GM23248 (cell line): ENCODE measurements around the gene TLR9. TPM values are rescaled to one million over a fixed set of nuclear protein-coding genes. Genes with fewer than 3 reads are reported as not detected.

Experiments used
- DNase-seq: peaks from one replicate; pipeline ENCODE4 v3.0.0-alpha.2; 2015
- H2AFZ ChIP-seq: fragments of 200-600 bp; sonication (generic); 2 replicates; pipeline ENCODE4 v1.6.1; 2016; ENCODE audit warnings: antibody characterized with exemption
- H3F3A ChIP-seq: fragments of 200-600 bp; sonication (generic); 2 replicates; pipeline ENCODE4 v1.6.1; 2016; ENCODE audit warnings: mild to moderate bottlenecking, antibody characterized with exemption, mixed run types; ENCODE audit not compliant: insufficient read depth
- H3K27ac ChIP-seq: fragments of 200-600 bp; sonication (generic); 2 replicates; pipeline ENCODE4 v1.5.1; 2016; ENCODE audit warnings: mild to moderate bottlenecking
- H3K27me3 ChIP-seq: fragments of 200-600 bp; sonication (generic); replicated peaks from 2 replicates; pipeline ENCODE4 v1.6.1; 2016; ENCODE audit warnings: mild to moderate bottlenecking; ENCODE audit not compliant: insufficient read depth
- H3K36me3 ChIP-seq: fragments of 200-600 bp; sonication (generic); 2 replicates; pipeline ENCODE4 v1.6.1; 2016; ENCODE audit warnings: low read depth, mild to moderate bottlenecking
- H3K4me1 ChIP-seq: fragments of 200-600 bp; sonication (generic); 2 replicates; pipeline ENCODE4 v1.6.1; 2016; ENCODE audit warnings: mild to moderate bottlenecking; ENCODE audit not compliant: insufficient read depth
- H3K4me2 ChIP-seq: fragments of 200-600 bp; sonication (generic); one replicate; pipeline ENCODE4 v1.6.1; 2016; ENCODE audit warnings: mild to moderate bottlenecking; ENCODE audit not compliant: unreplicated experiment
- H3K4me3 ChIP-seq: fragments of 200-600 bp; sonication (generic); 2 replicates; pipeline ENCODE4 v1.5.1; 2016; ENCODE audit warnings: mild to moderate bottlenecking
- H3K79me2 ChIP-seq: fragments of 200-600 bp; sonication (generic); 2 replicates; pipeline ENCODE4 v1.6.1; 2016; ENCODE audit warnings: mild to moderate bottlenecking; ENCODE audit not compliant: insufficient read depth
- H3K9ac ChIP-seq: fragments of 200-600 bp; sonication (generic); 2 replicates; pipeline ENCODE4 v1.6.1; 2016; ENCODE audit warnings: mild to moderate bottlenecking
- H3K9me2 ChIP-seq: fragments of 200-600 bp; sonication (generic); 2 replicates; pipeline ENCODE4 v1.6.1; 2016; ENCODE audit warnings: mixed run types, mild to moderate bottlenecking, moderate library complexity; ENCODE audit not compliant: insufficient read depth
- H3K9me3 ChIP-seq: fragments of 200-600 bp; sonication (generic); one replicate; pipeline ENCODE4 v1.6.1; 2017; ENCODE audit warnings: low read depth
- H4K20me1 ChIP-seq: fragments of 200-600 bp; sonication (generic); 2 replicates; pipeline ENCODE4 v1.6.0; 2016; ENCODE audit not compliant: insufficient read depth
- EZH2 ChIP-seq: fragments of 200-600 bp; sonication (generic); IDR thresholded peaks from 2 replicates; pipeline ENCODE4 v1.6.1; 2018; ENCODE audit warnings: antibody characterized with exemption, mild to moderate bottlenecking; ENCODE audit not compliant: insufficient read depth, poor library complexity, severe bottlenecking
- EZH2phosphoT487 ChIP-seq: fragments of 200-600 bp; sonication (generic); IDR thresholded peaks from 2 replicates; pipeline ENCODE4 v1.6.1; 2018; ENCODE audit warnings: antibody characterized with exemption, moderate library complexity, mild to moderate bottlenecking, low read depth; ENCODE audit not compliant: insufficient read depth
- WGBS, 2 experiments: methylation state at CpG; one replicate each; pipeline ENCODE4 v1.1.6; 2015 to 2017; ENCODE audit warnings: low lambda C conversion rate in 2 of 2, low coverage in 1 of 2; ENCODE audit errors: missing lambda C conversion rate in 2 of 2; 5-methylcytosine and 5-hydroxymethylcytosine counted together
- in situ Hi-C: fragments of 300-500 bp; cut with MboI; formaldehyde crosslinking; loops from 2 replicates; pipeline ENCODE4 v1.15.0; 2020
- polyA plus RNA-seq: library from polyadenylated mRNA; unstranded; fragments of >200 nt; fragmentation: Nextera tagmentation; extraction: Ambion mirVana; gene quantifications from 2 replicates; pipeline ENCODE4 v1.2.1, GENCODE V29; 2016
- total RNA-seq: library from RNA; depleted of rRNA; stranded (reverse); fragments of >200 nt; shearing (Covaris generic); gene quantifications from 2 replicates; pipeline ENCODE4 v1.2.3, GENCODE V29; 2014

Gene TLR9
- total and polyA plus RNA-seq, 2 experiments from 2014 or later: not detected

DNA sequence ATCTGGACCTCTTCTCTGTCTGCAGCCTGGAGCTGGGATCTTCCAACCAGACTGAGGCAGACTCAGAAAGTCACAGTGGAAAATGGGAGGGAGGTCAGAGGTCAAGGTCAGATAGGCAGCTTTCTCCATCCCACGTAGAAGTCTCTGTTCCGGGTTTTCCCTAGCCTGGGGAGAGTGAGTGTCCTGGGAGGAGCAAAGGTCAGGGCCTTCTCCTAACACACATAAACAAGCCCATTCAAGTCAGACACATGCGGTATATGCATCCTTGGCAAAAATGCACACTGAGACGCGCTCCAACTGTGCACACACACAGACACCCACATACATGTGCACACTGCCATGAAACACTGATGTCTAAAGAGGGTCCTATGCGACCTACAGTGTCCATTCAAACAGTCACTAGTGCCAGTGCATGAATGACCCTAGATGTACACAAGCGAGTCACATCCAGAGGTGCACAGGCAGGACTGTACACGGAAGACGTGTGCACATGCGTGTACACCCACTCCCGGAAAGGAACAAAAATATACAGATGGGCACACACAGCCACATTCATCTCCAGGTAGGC lies 12.8 kb upstream of the TLR9 start:
- Histone ChIP-seq H3K9me2 (no peaks in the 10 kb centered on the region), H4K20me1 (no peaks in the 10 kb centered on the region), H3F3A (peaks cover 33% of the 10 kb centered on the region), H3K9me3 (no peaks in the 10 kb centered on the region), H3K4me1 (peaks cover 32% of the 10 kb centered on the region), H3K9ac (peak overlapping the region; percentile 93), H3K4me3 (peak overlapping the region; percentile 80), H3K4me2 (peak overlapping the region; percentile 87), H3K36me3 (no peaks in the 10 kb centered on the region), H3K79me2 (peaks cover 56% of the 10 kb centered on the region), H3K27ac (peak overlapping the region; percentile 100), H2AFZ (peak overlapping the region; percentile 85), H3K27me3 (no peaks in the 10 kb centered on the region)
- 4 to 5% methylated on average over 11 of the region's 11 CpGs for WGBS, 2 experiments
- peak; percentile 54 for DNase-seq
- in situ Hi-C loops: loop anchor here (10.0 kb wide), 1 partner anchor 107 kb away; no protein-coding TSS in a partner anchor
- TF ChIP-seq EZH2 (no peak), EZH2phosphoT487 (no peak)

DNA sequence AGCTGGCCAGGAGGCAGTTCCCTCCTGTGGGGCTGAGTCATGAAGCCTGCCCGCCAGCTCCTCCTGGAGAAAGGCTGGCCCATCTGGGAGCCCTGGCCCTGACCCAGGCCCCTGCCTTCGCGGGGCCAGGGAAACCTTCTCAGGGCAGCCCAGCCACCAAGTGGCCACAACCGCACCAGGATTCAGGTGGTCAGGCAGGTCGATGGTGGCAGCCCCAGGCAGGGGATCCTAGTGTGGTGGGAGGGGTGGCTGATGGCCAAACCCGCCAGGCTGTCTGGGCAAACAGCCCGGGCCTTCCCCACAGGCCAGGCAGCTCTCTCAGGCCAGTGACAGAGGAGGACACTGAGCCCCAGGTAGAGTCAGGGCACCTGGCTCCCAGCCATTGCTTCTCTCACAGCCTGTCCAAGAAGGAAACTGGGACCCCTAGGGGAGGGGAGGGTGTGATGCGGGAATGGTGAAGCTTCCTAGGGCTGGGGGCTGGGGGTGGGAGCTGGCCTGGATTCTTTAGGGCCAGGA lies 12.3 kb upstream of the TLR9 start:
- DNase-seq: peak; percentile 98
- H3K27ac ChIP-seq: peak overlapping the region; percentile 100
- TF ChIP-seq EZH2: no peak
- no peak for TF ChIP-seq EZH2phosphoT487
- H3K9me3 ChIP-seq: no peaks in the 10 kb centered on the region
- no peaks in the 10 kb centered on the region for H4K20me1 ChIP-seq
- H2AFZ ChIP-seq: no peak overlapping the region
- no peaks in the 10 kb centered on the region for H3K36me3 ChIP-seq
- peak overlapping the region; percentile 80 for H3K4me3 ChIP-seq
- no peaks in the 10 kb centered on the region for H3K27me3 ChIP-seq
- H3K9ac ChIP-seq: peak overlapping the region; percentile 93
- H3K4me1 ChIP-seq: peaks cover 32% of the 10 kb centered on the region
- WGBS, 2 experiments: 1 to 3% methylated on average over 8 of the region's 8 CpGs
- H3K4me2 ChIP-seq: peak overlapping the region; percentile 87
- H3K79me2 ChIP-seq: peaks cover 62% of the 10 kb centered on the region
- H3K9me2 ChIP-seq: no peaks in the 10 kb centered on the region
- in situ Hi-C loops: loop anchor here (10.0 kb wide), 1 partner anchor 107 kb away; no protein-coding TSS in a partner anchor
- peaks cover 33% of the 10 kb centered on the region for H3F3A ChIP-seq

DNA sequence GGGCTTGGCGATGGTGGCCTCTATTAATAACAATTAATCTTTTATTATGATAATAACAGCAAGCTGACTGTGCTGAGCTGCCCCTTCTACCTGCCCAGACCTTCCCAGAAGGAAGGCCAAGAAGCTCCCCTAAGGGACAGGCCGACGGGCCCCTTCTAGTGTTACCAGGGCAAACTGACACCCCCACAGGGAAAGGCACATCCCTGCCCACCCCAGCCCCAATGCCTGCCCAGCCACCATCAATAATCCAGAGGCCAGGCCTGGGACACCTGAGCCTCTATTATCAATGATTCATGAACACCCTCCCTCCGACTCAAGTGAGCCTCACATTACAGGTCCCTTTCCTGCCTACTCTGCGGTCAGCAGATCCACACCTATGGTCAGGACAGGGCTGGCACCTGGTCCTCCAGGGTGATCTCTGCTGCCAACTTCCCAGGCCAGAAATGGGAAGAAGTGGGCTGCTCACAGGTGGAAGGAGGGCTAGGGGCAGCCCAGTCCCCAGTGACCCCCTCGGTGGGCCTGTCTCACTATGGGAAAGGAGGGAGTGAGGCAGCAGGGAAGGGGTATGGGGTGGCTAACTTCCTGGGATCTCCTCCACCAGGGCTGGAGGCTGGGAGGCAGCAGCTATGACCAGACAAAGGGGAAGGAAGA lies 11.7 kb upstream of the TLR9 start:
- 45 to 46% methylated on average over 6 of the region's 6 CpGs for WGBS, 2 experiments
- no peak overlapping the region for H2AFZ ChIP-seq

DNA sequence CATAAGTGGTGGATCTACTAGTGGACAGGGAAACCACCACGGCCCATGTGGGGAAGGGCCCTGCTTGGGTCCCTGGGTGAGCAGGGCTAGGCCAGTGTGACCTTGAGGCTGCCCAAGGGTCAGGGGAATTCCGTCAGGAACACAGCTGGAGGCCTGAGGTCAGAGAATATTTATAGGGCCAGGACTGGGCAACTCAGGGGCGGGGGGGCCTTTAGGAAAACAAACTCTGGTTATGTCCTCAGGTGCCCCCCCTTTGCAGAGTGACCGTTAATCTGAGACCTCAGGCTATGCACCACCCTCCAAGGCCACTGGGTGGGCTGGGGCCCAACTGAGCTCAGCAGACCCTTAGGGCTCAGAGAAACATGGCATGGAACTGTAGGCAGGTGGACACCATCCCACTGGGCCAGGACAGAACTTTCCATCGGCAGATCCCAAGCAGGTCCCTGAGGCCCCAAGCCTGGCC lies 11.0 kb upstream of the TLR9 start:
- no peak for DNase-seq
- Histone ChIP-seq H3K27me3 (no peaks in the 10 kb centered on the region), H3K4me3 (peak overlapping the region; percentile 80; the same call in 1 of the 2 replicates), H3F3A (peaks cover 29% of the 10 kb centered on the region), H3K9me3 (no peaks in the 10 kb centered on the region), H3K9me2 (no peaks in the 10 kb centered on the region), H3K79me2 (peaks cover 74% of the 10 kb centered on the region), H3K36me3 (no peaks in the 10 kb centered on the region), H3K4me1 (peaks cover 32% of the 10 kb centered on the region), H3K9ac (peak overlapping the region; percentile 71; the same call in 1 of the 2 replicates), H3K4me2 (peak overlapping the region; percentile 80), H2AFZ (no peak overlapping the region), H4K20me1 (no peaks in the 10 kb centered on the region), H3K27ac (peak overlapping the region; percentile 100; the same call in 1 of the 2 replicates)
- in situ Hi-C loops: loop anchor here (10.0 kb wide), 1 partner anchor 108 kb away; no protein-coding TSS in a partner anchor
- TF ChIP-seq EZH2phosphoT487: no peak
- no peak for TF ChIP-seq EZH2
- 83 to 86% methylated on average over 5 of the region's 5 CpGs for WGBS, 2 experiments

More for the DNA sequence above, 11.7 kb upstream of the TLR9 start:
- no peaks in the 10 kb centered on the region for H3K9me2 ChIP-seq
- peaks cover 68% of the 10 kb centered on the region for H3K79me2 ChIP-seq
- H3K4me3 ChIP-seq: peak overlapping the region; percentile 80
- H3K27me3 ChIP-seq: no peaks in the 10 kb centered on the region
- no peaks in the 10 kb centered on the region for H3K36me3 ChIP-seq
- H3K4me2 ChIP-seq: peak overlapping the region; percentile 80
- TF ChIP-seq EZH2phosphoT487 (no peak), EZH2 (no peak)
- no peaks in the 10 kb centered on the region for H3K9me3 ChIP-seq
- in situ Hi-C loops: loop anchor here (10.0 kb wide), 1 partner anchor 108 kb away; no protein-coding TSS in a partner anchor
- H3K9ac ChIP-seq: peak overlapping the region; percentile 71
- H3F3A ChIP-seq: peaks cover 33% of the 10 kb centered on the region
- H4K20me1 ChIP-seq: no peaks in the 10 kb centered on the region
- no peak for DNase-seq
- peak overlapping the region; percentile 100 for H3K27ac ChIP-seq
- peaks cover 32% of the 10 kb centered on the region for H3K4me1 ChIP-seq
